HL-60/S4 (cell line): ENCODE measurements around the gene CHST9.
"Not testable (repeated sequence)": the region's sequence is repeated elsewhere in the genome, so short reads cannot be mapped to it uniquely, and the experiment has no call there.

Source experiments
- in situ Hi-C: fragments of 300-500 bp; cut with MboI; formaldehyde crosslinking; loops from 2 replicates; pipeline ENCODE4 v1.14.3; 2022; ENCODE audit warnings: low sequenced_read_pairs

The CHST9 gene

GRCh38 chr18:26948703-26949102 lies 236.4 kb downstream of the CHST9 start:
- in situ Hi-C loops = no loop called here

- in situ Hi-C loops = no loop called here
Measured at GRCh38 chr18:26943906-26944305, 241.2 kb downstream of the CHST9 start.

GRCh38 chr18:26941584-26941983 lies 243.5 kb downstream of the CHST9 start:
- in situ Hi-C loops = no loop called here

GRCh38 chr18:26940744-26941398 lies 244.2 kb downstream of the CHST9 start:
- in situ Hi-C loops = no loop called here

GRCh38 chr18:26931659-26932058 lies 253.4 kb downstream of the CHST9 start:
- in situ Hi-C loops = no loop called here

- in situ Hi-C loops = no loop called here
Measured at GRCh38 chr18:26930630-26931029, 254.5 kb downstream of the CHST9 start.

GRCh38 chr18:26928670-26929313 lies 256.3 kb downstream of the CHST9 start:
- in situ Hi-C loops = no loop called here

- in situ Hi-C loops = not testable (repeated sequence)
Measured at GRCh38 chr18:26927822-26928221, 257.3 kb downstream of the CHST9 start.

- in situ Hi-C loops = no loop called here
Measured at GRCh38 chr18:26926066-26926675, 258.9 kb downstream of the CHST9 start.

- in situ Hi-C loops = no loop called here
Measured at GRCh38 chr18:26925313-26925712, 259.8 kb downstream of the CHST9 start.

GRCh38 chr18:26922313-26922712 lies 262.8 kb downstream of the CHST9 start:
- in situ Hi-C loops = no loop called here

- in situ Hi-C loops = no loop called here
Measured at GRCh38 chr18:26920644-26921043, 264.5 kb downstream of the CHST9 start.

GRCh38 chr18:26919627-26920026 lies 265.5 kb downstream of the CHST9 start:
- in situ Hi-C loops = no loop called here

GRCh38 chr18:26919201-26919600 lies 265.9 kb downstream of the CHST9 start:
- in situ Hi-C loops = no loop called here

GRCh38 chr18:26911840-26912239 lies 273.3 kb downstream of the CHST9 start:
- in situ Hi-C loops = no loop called here

GRCh38 chr18:26909599-26910290 lies 275.4 kb downstream of the CHST9 start:
- in situ Hi-C loops = no loop called here

- in situ Hi-C loops = no loop called here
Measured at GRCh38 chr18:26908906-26909305, 276.2 kb downstream of the CHST9 start.

GRCh38 chr18:26902291-26902690 lies 282.8 kb downstream of the CHST9 start:
- in situ Hi-C loops = no loop called here

GRCh38 chr18:26901020-26901419 lies 284.1 kb downstream of the CHST9 start:
- in situ Hi-C loops = no loop called here

- in situ Hi-C loops = no loop called here
Measured at GRCh38 chr18:26894426-26894825, 290.7 kb downstream of the CHST9 start.

- in situ Hi-C loops = no loop called here
Measured at GRCh38 chr18:26893996-26894395, 291.1 kb downstream of the CHST9 start.

- in situ Hi-C loops = no loop called here
Measured at GRCh38 chr18:26888259-26888658, 296.8 kb downstream of the CHST9 start.
